Astrocyte of the cerebellum (primary cell): ENCODE data around the gene CKM.

Experiments
- DNase-seq: peaks from one replicate; pipeline ENCODE4 v3.0.0-alpha.2; 2011; ENCODE audit warnings: low read depth
- H3K4me3 ChIP-seq: 2 replicates; pipeline ENCODE4 v1.5.1; 2011; ENCODE audit warnings: mild to moderate bottlenecking, low read depth, low read length, moderate library complexity
- in situ Hi-C: cut with HindIII; loops from 2 replicates; pipeline ENCODE4 v1.10.0; 2017; ENCODE audit warnings: low sequenced_read_pairs
- TF ChIP-seq, protein P1 (sequence below): IDR thresholded peaks from 2 replicates; pipeline ENCODE4 v1.5.1; 2012; ENCODE audit warnings: low read length, low read depth, moderate library complexity, mild to moderate bottlenecking; ENCODE audit errors: missing control alignments

CKM gene

DNA sequence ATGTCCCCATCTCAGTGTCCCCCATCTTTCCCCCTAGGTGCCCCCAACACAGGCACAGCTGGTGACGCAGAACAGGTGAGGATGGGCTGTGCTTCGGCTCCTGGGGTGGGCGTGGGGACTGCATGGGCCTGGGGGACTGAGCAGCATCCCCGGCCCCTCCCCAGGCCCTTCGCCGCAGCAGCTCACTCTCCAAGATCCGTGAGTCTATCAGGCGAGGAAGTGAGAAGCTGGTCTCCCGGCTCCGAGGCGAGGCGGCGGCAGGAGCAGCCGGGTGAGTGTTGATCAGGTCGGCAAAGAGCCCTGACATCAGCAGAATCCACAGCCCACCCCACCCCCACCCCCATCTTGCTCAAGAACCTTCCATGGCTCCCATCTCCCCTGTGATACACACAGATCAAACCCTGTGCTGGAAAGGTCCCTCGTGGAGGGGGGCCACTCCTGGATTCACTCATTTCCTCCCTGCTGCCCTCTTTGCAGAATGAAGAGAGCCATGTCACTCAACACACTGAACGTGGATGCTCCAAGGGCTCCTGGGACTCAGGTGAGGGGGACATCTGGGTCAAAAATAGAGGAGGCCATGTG is 27.9 kb upstream of the CKM start:
- in situ Hi-C loops: no loop called here
- TF ChIP-seq, protein P1, sequence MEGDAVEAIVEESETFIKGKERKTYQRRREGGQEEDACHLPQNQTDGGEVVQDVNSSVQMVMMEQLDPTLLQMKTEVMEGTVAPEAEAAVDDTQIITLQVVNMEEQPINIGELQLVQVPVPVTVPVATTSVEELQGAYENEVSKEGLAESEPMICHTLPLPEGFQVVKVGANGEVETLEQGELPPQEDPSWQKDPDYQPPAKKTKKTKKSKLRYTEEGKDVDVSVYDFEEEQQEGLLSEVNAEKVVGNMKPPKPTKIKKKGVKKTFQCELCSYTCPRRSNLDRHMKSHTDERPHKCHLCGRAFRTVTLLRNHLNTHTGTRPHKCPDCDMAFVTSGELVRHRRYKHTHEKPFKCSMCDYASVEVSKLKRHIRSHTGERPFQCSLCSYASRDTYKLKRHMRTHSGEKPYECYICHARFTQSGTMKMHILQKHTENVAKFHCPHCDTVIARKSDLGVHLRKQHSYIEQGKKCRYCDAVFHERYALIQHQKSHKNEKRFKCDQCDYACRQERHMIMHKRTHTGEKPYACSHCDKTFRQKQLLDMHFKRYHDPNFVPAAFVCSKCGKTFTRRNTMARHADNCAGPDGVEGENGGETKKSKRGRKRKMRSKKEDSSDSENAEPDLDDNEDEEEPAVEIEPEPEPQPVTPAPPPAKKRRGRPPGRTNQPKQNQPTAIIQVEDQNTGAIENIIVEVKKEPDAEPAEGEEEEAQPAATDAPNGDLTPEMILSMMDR: no peak
- no peak overlapping the region for H3K4me3 ChIP-seq
- no peak for DNase-seq

DNA sequence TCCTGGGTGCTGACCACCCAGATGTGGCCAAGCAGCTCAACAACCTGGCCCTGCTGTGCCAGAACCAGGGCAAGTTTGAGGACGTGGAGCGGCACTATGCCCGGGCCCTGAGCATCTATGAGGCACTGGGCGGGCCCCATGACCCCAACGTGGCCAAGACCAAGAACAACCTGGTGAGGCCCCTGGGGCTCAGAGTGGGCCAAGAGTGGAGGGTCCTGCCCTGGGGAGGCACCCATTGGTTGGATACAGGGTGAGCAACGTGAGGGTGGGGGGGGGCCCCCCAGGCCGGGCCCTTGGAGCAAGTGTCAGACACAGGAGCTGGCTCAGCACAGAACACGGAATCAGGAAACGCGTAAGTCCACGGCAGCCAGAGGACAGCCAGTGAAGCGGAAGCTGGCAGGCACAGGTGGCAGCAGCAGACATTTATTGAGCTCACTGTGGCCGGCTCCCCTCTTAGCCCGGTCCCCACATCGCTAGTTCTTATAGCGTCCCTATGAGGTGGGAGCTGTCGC is 26.8 kb upstream of the CKM start:
- DNase-seq: no peak
- TF ChIP-seq, protein P1: no peak
- in situ Hi-C loops: no loop called here
- H3K4me3 ChIP-seq: no peak overlapping the region

DNA sequence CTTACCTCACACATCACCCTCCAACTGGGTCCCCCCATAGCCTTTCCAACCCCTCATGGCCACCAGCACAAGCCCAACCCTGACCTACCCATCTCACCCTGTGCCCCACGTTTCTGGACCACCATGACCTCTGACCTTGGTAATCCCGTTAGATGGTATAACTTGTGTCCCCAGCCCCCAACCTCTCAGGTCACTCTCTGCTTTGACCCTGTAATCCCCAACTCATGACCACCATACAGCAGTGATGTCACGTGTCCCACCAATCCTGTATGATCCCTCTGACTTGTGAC is 26.4 kb upstream of the CKM start:
- TF ChIP-seq, protein P1: no peak
- no peak for DNase-seq
- in situ Hi-C loops: no loop called here
- no peak overlapping the region for H3K4me3 ChIP-seq

DNA sequence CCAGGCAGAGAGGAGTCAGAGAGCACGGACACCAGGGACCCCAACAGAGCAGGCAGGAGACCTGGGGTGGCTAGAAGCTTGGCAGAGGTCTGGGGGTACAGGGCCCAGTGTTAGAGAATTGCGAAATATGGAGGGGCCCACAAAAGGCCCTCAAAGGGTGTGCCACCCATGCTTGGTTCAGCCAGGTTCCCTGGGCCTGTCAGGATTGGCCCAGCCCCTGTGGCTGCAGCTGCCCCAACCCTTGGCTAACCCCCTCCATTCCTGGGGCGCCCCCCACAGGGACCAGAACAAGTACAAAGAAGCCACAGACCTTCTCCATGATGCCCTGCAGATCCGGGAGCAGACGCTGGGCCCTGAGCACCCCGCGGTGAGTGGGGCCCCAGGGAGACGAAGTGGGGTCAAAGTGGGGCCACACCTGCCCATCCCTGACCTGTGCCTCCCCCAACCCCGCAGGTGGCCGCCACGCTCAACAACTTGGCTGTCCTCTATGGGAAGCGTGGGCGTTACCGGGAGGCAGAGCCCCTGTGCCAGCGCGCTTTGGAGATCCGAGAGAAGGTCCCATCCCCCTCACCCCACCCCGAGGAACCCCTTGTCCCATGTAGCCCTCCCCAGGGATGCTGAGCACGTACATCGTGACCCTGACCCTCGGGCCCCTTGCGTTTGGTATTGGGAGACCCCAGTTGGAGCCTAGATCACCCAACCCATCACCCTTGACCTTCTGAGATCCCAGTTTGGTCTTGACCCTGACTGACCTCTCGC is 25.9 kb upstream of the CKM start:
- TF ChIP-seq, protein P1: no peak
- DNase-seq: no peak
- in situ Hi-C loops: no loop called here
- H3K4me3 ChIP-seq: no peak overlapping the region

DNA sequence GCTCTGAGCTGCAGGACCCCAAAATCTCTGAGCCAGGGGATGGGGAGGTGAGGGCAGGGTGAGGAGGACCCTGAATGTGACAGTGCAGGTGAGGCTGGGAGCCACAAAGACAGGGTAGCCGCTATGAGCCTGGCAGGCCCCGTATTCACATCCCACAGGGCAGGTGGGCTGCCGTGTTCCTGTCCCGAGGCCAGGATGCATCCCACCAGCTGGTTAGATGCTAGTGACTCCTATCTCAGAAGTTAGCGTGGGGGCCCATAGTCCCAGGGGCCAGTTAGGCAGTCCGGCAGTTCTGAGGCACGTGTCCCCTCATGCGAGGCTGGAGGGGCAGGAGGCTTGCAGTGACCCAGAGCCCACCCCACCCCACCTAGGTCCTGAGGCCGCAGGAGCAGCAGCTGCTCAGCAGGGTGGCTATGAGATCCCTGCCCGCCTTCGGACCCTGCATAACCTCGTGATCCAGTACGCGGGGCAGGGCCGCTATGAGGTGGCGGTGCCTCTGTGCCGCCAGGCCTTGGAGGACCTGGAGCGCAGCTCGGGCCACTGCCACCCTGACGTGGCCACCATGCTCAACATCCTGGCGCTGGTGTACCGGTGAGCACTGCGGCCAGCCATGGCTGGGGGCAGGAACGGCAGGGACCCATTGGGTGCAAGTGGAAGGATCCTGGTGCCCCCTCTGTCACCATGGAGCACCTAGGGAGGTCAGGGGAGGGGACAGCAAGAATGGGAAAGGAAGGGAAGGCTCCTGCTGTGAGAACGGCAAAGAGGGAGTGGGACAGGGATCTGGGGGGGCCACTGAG is 25.1 kb upstream of the CKM start:
- no peak for DNase-seq
- in situ Hi-C loops: no loop called here
- no peak overlapping the region for H3K4me3 ChIP-seq
- TF ChIP-seq, protein P1: no peak

DNA sequence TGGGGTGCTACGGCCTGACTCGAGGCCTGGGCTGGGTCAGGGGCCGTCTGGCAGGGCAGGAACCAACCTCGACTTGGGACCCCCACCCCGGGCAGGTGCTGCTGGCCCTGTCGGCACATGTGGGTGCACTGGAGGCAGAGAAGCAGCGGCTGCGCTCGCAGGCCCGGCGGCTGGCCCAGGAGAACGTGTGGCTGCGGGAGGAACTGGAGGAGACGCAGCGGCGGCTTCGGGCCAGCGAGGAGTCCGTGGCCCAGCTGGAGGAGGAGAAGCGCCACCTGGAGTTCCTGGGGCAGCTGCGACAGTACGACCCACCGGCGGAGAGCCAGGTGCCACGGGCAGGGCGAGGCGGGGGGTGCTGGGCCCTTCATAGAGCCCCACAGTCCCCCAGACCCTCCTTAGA is 23.8 kb upstream of the CKM start:
- DNase-seq: no peak
- TF ChIP-seq, protein P1: no peak
- in situ Hi-C loops: no loop called here
- H3K4me3 ChIP-seq: no peak overlapping the region
